Fibroblast of pulmonary artery (primary cell): Measurements from ENCODE around the gene LAMB3.

ENCODE experiments used
- DNase-seq: peaks from one replicate; pipeline ENCODE4 v3.0.0-alpha.2; 2010; ENCODE audit warnings: low read depth
- H3K4me3 ChIP-seq: replicated peaks from 2 replicates; pipeline ENCODE4 v1.5.1; 2011; ENCODE audit warnings: low read depth, mild to moderate bottlenecking, control low read depth, low read length, moderate library complexity
- CTCF ChIP-seq: IDR thresholded peaks from 2 replicates; pipeline ENCODE4 v1.5.1; 2011; ENCODE audit warnings: mild to moderate bottlenecking, control low read depth, low read length, inconsistent platforms; ENCODE audit errors: missing control alignments

Gene LAMB3

DNA sequence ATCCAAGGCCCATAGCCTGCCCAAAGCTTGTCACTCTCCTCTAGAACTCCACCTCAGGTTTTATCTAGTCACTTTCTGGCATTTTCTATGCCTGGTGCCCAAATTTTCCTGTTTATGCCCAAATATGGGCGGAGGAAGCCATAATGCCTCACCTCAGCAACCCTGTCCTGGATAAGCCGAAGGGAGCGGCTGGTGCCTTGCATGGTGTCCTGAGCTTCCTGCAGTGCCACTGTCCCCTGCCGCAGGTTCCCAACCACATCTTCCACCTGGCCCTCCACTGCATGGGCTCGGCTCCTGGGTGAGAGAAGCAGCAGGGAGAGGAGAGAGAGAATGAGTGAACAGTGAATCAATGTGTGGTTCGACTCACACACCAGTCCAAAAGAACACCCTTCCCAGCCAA is 34.5 kb downstream of the LAMB3 start:
- H3K4me3 ChIP-seq = no peak overlapping the region
- TF ChIP-seq CTCF = no peak
- no peak for DNase-seq

GRCh38 chr1:209617047-209617673 is 35.1 kb downstream of the LAMB3 start:
- TF ChIP-seq CTCF = no peak
- no peak overlapping the region for H3K4me3 ChIP-seq
- DNase-seq = no peak

GRCh38 chr1:209616366-209617046 is 35.7 kb downstream of the LAMB3 start:
- DNase-seq = no peak
- no peak overlapping the region for H3K4me3 ChIP-seq
- TF ChIP-seq CTCF = no peak

GRCh38 chr1:209614906-209615305 is 37.3 kb downstream of the LAMB3 start:
- H3K4me3 ChIP-seq = no peak overlapping the region
- TF ChIP-seq CTCF = no peak
- DNase-seq = no peak

GRCh38 chr1:209614151-209614420 is 38.1 kb downstream of the LAMB3 start:
- TF ChIP-seq CTCF = no peak
- DNase-seq = no peak
- no peak overlapping the region for H3K4me3 ChIP-seq

GRCh38 chr1:209613400-209614150 is 38.6 kb downstream of the LAMB3 start:
- DNase-seq = no peak
- no peak overlapping the region for H3K4me3 ChIP-seq
- TF ChIP-seq CTCF = no peak
